ENCODE measurements around the gene GNAQ. TPM values are rescaled to one million over a fixed set of nuclear protein-coding genes. Genes with fewer than 3 reads are reported as not detected.

GNAQ gene
- total and polyA plus RNA-seq, 2 of the 13 experiments (the other 11 are each of a cell fraction or from before 2014, with no cell fraction given): 16.5 to 17.7 TPM

DNA sequence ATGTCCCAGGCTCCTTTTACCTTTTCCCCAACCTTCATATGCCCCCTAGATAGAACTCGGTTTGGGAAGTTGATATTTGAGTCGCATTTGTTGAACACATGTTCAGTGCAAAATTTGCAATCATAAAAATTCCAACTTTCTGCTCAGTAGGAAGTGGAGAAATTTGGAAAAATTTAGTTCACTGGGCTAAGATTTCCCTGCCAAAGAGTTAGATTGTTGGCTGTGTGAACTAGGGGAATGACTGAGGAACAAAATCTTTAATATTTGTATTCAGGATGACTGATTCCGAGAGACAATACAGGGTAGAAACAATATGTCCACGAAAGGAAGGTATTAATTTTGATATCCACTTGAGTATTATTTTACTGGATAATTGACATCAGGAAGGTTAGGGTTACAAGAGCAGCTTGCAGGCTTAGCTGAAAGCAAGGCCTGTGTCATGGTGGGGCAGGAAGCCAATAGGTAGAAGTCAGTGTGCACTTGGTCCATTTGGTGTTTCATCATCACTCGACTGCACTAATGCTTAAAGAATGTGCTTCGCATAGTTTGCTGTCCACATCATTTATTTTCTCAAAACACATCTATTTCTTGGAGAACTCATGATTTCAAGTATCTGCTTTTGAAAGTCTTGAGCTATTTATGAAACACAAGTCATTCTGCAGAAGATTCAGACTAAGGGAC is 324.1 kb downstream of the GNAQ start:
- intact Hi-C loops (cut with micrococcal nuclease; ENCODE audit: unreplicated experiment): no loop called here
- POLR2A ChIA-PET: no interaction called here
- peak; percentile 62 for DNase-seq (ENCODE audit: low spot score)
- in situ Hi-C loops (cut with HindIII; ENCODE audit: extremely low pct_ligation_motif_present, low pct_unique_long_range_greater_than_20kb): no loop called here
- Histone ChIP-seq H2AFZ (ENCODE audit: low read length) (no peak overlapping the region), H3K9me3 (ENCODE audit: low read length) (no peaks in the 10 kb centered on the region), H3K79me2 (ENCODE audit: insufficient read depth, low read length) (no peaks in the 10 kb centered on the region), H3K27ac (ENCODE audit: extremely low read length, insufficient read depth, low read length) (no peak overlapping the region), H3K9ac (ENCODE audit: insufficient read depth, low read depth, low read length) (no peak overlapping the region), H3K27me3 (ENCODE audit: control insufficient read depth in 1 of 2, insufficient read depth in 2 of 2, low read length in 2 of 2) (no peaks in the 10 kb centered on the region), H4K20me1 (ENCODE audit: insufficient read depth, low read length) (no peaks in the 10 kb centered on the region), H3K4me3 (replicated peaks in 1 of 3; ENCODE audit: insufficient read depth in 1 of 3, low read depth in 2 of 3, low read length in 3 of 3) (no peak overlapping the region), H3K36me3 (replicated peaks in 1 of 2; ENCODE audit: control insufficient read depth in 1 of 2, insufficient read depth in 2 of 2, low read length in 2 of 2) (no peaks in the 10 kb centered on the region), H3K4me1 (ENCODE audit: insufficient read depth, low read length) (no peaks in the 10 kb centered on the region), H3K4me2 (ENCODE audit: low read depth, low read length) (no peak overlapping the region)
- ATAC-seq: peak; percentile 69
- BruUV-seq (replicated peaks): no TSS peak
- CTCF ChIA-PET (ENCODE audit: low intra/inter-chr PET ratio, low total read pairs): no interaction called here
- no peak for FAIRE-seq
- WGBS (ENCODE audit: low lambda C conversion rate): 57% methylated on average over 6 of the region's 6 CpGs
- TF ChIP-seq ZNF644 (CRISPR knock-in tag; IDR thresholded peaks at IDR 0.05; ENCODE audit: low read depth): 0 out of 2 replicates have a peak, but pooled peaks have one; percentile 53
- TF ChIP-seq, protein P1, sequence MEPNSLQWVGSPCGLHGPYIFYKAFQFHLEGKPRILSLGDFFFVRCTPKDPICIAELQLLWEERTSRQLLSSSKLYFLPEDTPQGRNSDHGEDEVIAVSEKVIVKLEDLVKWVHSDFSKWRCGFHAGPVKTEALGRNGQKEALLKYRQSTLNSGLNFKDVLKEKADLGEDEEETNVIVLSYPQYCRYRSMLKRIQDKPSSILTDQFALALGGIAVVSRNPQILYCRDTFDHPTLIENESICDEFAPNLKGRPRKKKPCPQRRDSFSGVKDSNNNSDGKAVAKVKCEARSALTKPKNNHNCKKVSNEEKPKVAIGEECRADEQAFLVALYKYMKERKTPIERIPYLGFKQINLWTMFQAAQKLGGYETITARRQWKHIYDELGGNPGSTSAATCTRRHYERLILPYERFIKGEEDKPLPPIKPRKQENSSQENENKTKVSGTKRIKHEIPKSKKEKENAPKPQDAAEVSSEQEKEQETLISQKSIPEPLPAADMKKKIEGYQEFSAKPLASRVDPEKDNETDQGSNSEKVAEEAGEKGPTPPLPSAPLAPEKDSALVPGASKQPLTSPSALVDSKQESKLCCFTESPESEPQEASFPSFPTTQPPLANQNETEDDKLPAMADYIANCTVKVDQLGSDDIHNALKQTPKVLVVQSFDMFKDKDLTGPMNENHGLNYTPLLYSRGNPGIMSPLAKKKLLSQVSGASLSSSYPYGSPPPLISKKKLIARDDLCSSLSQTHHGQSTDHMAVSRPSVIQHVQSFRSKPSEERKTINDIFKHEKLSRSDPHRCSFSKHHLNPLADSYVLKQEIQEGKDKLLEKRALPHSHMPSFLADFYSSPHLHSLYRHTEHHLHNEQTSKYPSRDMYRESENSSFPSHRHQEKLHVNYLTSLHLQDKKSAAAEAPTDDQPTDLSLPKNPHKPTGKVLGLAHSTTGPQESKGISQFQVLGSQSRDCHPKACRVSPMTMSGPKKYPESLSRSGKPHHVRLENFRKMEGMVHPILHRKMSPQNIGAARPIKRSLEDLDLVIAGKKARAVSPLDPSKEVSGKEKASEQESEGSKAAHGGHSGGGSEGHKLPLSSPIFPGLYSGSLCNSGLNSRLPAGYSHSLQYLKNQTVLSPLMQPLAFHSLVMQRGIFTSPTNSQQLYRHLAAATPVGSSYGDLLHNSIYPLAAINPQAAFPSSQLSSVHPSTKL (CRISPR knock-in tag; IDR thresholded peaks at IDR 0.05): 0 out of 2 replicates have a peak, but pooled peaks have one; percentile 36
- peak; percentile 62 for TF ChIP-seq CEBPB (IDR thresholded peaks at IDR 0.05; ENCODE audit: borderline replicate concordance, low read depth, low read length)
- TF ChIP-seq JUN (CRISPR knock-in tag; IDR thresholded peaks at IDR 0.05): peak; percentile 55; the same call in 1 of the 2 replicates
- TF ChIP-seq ZNF775 (CRISPR knock-in tag; IDR thresholded peaks at IDR 0.05; ENCODE audit: borderline replicate concordance): no peak
- TF ChIP-seq, protein P2, sequence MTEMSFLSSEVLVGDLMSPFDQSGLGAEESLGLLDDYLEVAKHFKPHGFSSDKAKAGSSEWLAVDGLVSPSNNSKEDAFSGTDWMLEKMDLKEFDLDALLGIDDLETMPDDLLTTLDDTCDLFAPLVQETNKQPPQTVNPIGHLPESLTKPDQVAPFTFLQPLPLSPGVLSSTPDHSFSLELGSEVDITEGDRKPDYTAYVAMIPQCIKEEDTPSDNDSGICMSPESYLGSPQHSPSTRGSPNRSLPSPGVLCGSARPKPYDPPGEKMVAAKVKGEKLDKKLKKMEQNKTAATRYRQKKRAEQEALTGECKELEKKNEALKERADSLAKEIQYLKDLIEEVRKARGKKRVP (CRISPR knock-in tag; IDR thresholded peaks at IDR 0.05): no peak
- TF ChIP-seq AKAP8 (CRISPR knock-in tag; IDR thresholded peaks at IDR 0.05): no peak
- 0 out of 2 replicates have a peak, but pooled peaks have one; percentile 27 for TF ChIP-seq CEBPG (CRISPR knock-in tag; IDR thresholded peaks at IDR 0.05)
- TF ChIP-seq FOSL2 (CRISPR knock-in tag; IDR thresholded peaks at IDR 0.05): peak; percentile 89
- TF ChIP-seq, protein P3, sequence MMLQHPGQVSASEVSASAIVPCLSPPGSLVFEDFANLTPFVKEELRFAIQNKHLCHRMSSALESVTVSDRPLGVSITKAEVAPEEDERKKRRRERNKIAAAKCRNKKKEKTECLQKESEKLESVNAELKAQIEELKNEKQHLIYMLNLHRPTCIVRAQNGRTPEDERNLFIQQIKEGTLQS (CRISPR knock-in tag; IDR thresholded peaks at IDR 0.05): peak; percentile 86
- no peak for TF ChIP-seq ZNF256 (CRISPR knock-in tag; conservative IDR thresholded peaks at IDR 0.05)
- no peak for TF ChIP-seq NAIF1 (CRISPR knock-in tag; IDR thresholded peaks at IDR 0.05; ENCODE audit: borderline replicate concordance)
- TF ChIP-seq PAF1 (CRISPR knock-in tag; IDR thresholded peaks at IDR 0.05): no peak
- TF ChIP-seq, protein P4, sequence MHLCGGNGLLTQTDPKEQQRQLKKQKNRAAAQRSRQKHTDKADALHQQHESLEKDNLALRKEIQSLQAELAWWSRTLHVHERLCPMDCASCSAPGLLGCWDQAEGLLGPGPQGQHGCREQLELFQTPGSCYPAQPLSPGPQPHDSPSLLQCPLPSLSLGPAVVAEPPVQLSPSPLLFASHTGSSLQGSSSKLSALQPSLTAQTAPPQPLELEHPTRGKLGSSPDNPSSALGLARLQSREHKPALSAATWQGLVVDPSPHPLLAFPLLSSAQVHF (CRISPR knock-in tag; IDR thresholded peaks at IDR 0.05): no peak
- TF ChIP-seq TEAD3 (CRISPR knock-in tag; optimal IDR thresholded peaks at IDR 0.05; ENCODE audit: borderline replicate concordance): peak; percentile 84
- no peak for TF ChIP-seq ZNF235 (CRISPR knock-in tag; IDR thresholded peaks at IDR 0.05; ENCODE audit: borderline replicate concordance)
- TF ChIP-seq TGIF2 (CRISPR knock-in tag; IDR thresholded peaks at IDR 0.05): no peak
- no peak for TF ChIP-seq ETV6 (CRISPR knock-in tag; conservative IDR thresholded peaks at IDR 0.05)

All from HepG2 (cell line).